GM12872 (cell line): ENCODE data around the gene CHIA.

ENCODE experiments used
- CTCF ChIP-seq: IDR thresholded peaks from 3 replicates; pipeline ENCODE4 v1.5.1; 2011; ENCODE audit warnings: low read depth, mild to moderate bottlenecking, low read length, moderate library complexity; ENCODE audit not compliant: insufficient read depth

The CHIA gene

GRCh38 chr1:111285879-111286278 lies 4.8 kb upstream of the CHIA start:
- TF ChIP-seq CTCF, result no peak

GRCh38 chr1:111286912-111287311 lies 3.7 kb upstream of the CHIA start:
- TF ChIP-seq CTCF, result no peak

GRCh38 chr1:111289371-111289770 lies 1.3 kb upstream of the CHIA start:
- no peak for TF ChIP-seq CTCF

GRCh38 chr1:111290104-111290503 lies 547 bp upstream of the CHIA start:
- no peak for TF ChIP-seq CTCF

GRCh38 chr1:111294390-111294789 lies 3.7 kb downstream of the CHIA start:
- no peak for TF ChIP-seq CTCF

- no peak for TF ChIP-seq CTCF
These were observed 11.7 kb downstream of the CHIA start for GRCh38 chr1:111302374-111302773.

GRCh38 chr1:111309690-111310089 lies 19.0 kb downstream of the CHIA start:
- no peak for TF ChIP-seq CTCF

GRCh38 chr1:111318523-111318922 lies 27.9 kb downstream of the CHIA start:
- no peak for TF ChIP-seq CTCF
